Heart left ventricle (tissue), 16 donors: ENCODE results near the gene HTRA3. TPM values are rescaled to one million over a fixed set of nuclear protein-coding genes. Genes with fewer than 3 reads are reported as not detected.
A peak's percentile ranks its signal among the peaks of the same experiment; 100 is the strongest.

Experiments used
- ATAC-seq, 4 donors: fragments of 200-7000 bp; cut with Tn5 transposase; one replicate each; pipeline ENCODE4 v1.9.1; 2020 to 2022; ENCODE audit warnings: moderate library complexity in 4 of 4, mild to moderate bottlenecking in 3 of 4, moderate number of reproducible peaks in 1 of 4
- DNase-seq, 5 donors: peaks; one replicate each; pipeline ENCODE4 v3.0.0-alpha.2; 2020
- H3K27ac ChIP-seq, 12 donors: fragments of 200-600 bp; sonication (generic) in 4 of 12; one replicate each; pipeline versions ENCODE4 v1.5.0 to v1.8.0; 2016 to 2022; ENCODE audit warnings: mild to moderate bottlenecking in 2 of 12
- H3K27me3 ChIP-seq, 9 donors: fragments of 200-600 bp; sonication (generic) in 2 of 9; one replicate each; pipeline versions ENCODE4 v1.5.1 to v1.8.0; 2016 to 2022; ENCODE audit warnings: mild to moderate bottlenecking in 3 of 9
- H3K36me3 ChIP-seq, 9 donors: fragments of 200-600 bp; sonication (generic) in 2 of 9; one replicate each; pipeline versions ENCODE4 v1.5.0 to v1.8.0; 2018 to 2022; ENCODE audit warnings: mild to moderate bottlenecking in 2 of 9
- H3K4me1 ChIP-seq, 12 donors: fragments of 200-600 bp; sonication (generic) in 4 of 12; one replicate each; pipeline versions ENCODE4 v1.5.0 to v1.8.0; 2016 to 2022; ENCODE audit warnings: mild to moderate bottlenecking in 3 of 12
- H3K4me3 ChIP-seq, 12 donors: fragments of 200-600 bp; sonication (generic) in 4 of 12; one replicate each; pipeline versions ENCODE4 v1.5.0 to v1.8.0; 2017 to 2022; ENCODE audit warnings: mild to moderate bottlenecking in 9 of 12, moderate library complexity in 4 of 12
- H3K9me3 ChIP-seq, 12 donors: fragments of 200-600 bp; sonication (generic) in 4 of 12; one replicate each; pipeline versions ENCODE4 v1.5.0 to v1.8.0; 2016 to 2022; ENCODE audit warnings: mild to moderate bottlenecking in 1 of 12
- CTCF ChIP-seq, 12 donors: fragments of 200-600 bp; sonication (generic) in 4 of 12; IDR thresholded peaks; one replicate each; pipeline versions ENCODE4 v1.5.0 to v1.8.0; 2018 to 2022; ENCODE audit warnings: antibody characterized with exemption in 12 of 12, mild to moderate bottlenecking in 5 of 12
- POLR2A ChIP-seq, 2 donors: fragments of 450-650 bp; IDR thresholded peaks; one replicate each; pipeline ENCODE4 v1.6.1; 2017; ENCODE audit warnings: antibody characterized with exemption in 2 of 2, mild to moderate bottlenecking in 2 of 2, moderate library complexity in 2 of 2
- WGBS, 4 donors: extraction: QIAGEN DNeasy Blood & Tissue Kit in 2 of 4; methylation state at CpG; one replicate each; pipeline versions ENCODE4 v1.1.5 to v1.1.7; 2013 to 2018; 5-methylcytosine and 5-hydroxymethylcytosine counted together
- intact Hi-C, 10 donors: fragments of 100-400 bp; cut with DNase I; formaldehyde crosslinking; loops; one replicate each; pipeline versions ENCODE4 v1.11.1 to v1.14.2; 2022
- polyA plus RNA-seq, 2 donors: library from polyadenylated mRNA; stranded (reverse); fragments of 200-250 nt; gene quantifications; one replicate each; pipeline ENCODE4 v1.2.3, GENCODE V29; 2013
- total RNA-seq, 9 donors: library from RNA; depleted of rRNA in 2 of 9; stranded (reverse); fragments of >200 nt in 2 of 9; fragmentation: NEBNext Ultra II Directional in 3 of 9; extraction: Animal tissue kit (Norgen Biotek cat#: 25700) in 3 of 9; gene quantifications; one replicate each; pipeline versions ENCODE4 v1.1.0 to v1.2.4, GENCODE V29; 2016 to 2023
- donor health status: ischemic (EF 13 %, LVEDD 7.1; RV severe dilation, severe dysfunction).
- donor health status: healthy with polysubstance abuse.
- donor health status: DM: no; HTN: yes; CAD: no.
- donor health status: DM: no; HTN: no; CAD: no.
- donor health status: ischemic (EF 25% LVEDD 6.9; RV normal size, moderate dysfunction).
- donor health status: ischemic (EF 25% LVEDD 5.7; RV mildly dilated, moderate dysfunction).
- donor health status: healthy.
- donor health status: DM: yes; HTN: yes; CAD: no.
- donor health status: ischemic (EF 35%, LVEDD 5.7; RV mildly dilated, moderate dysfunction).
- donor health status: nonischemic (EF 11% LVEDD 7.7; RV severe dilation, severe dysfunction).
- donor health status: DM: yes; HTN: yes; CAD: no.
- donor health status: PGD.
- donor health status: ischemic (EF 29% LVEDD 5.4; RV normal size, mild dysfunction).
- donor health status: nonischemic (EF 23%, LVEDD 6.1; RV moderate dilation, normal function).

Gene HTRA3
- total and polyA plus RNA-seq, 11 donors: 26.8 to 84.6 (median 50.1) TPM

GRCh38 chr4:8303485-8304281 is 34.1 kb downstream of the HTRA3 start:
- Histone ChIP-seq H3K4me3 (no peak overlapping the region), H3K27ac (no peak overlapping the region), H3K27me3 (no peaks in the 10 kb centered on the region), H3K36me3 (peaks cover 0 to 24% (median 0%) of the 10 kb centered on the region in 9 donors), H3K9me3 (peaks cover 0 to 12% (median 0%) of the 10 kb centered on the region in 12 donors), H3K4me1 (peaks cover 0 to 26% (median 17%) of the 10 kb centered on the region in 12 donors)
- ATAC-seq: no peak
- intact Hi-C loops: no loop called here
- 81 to 84% (median 83%) methylated on average over 13 of the region's 13 CpGs for WGBS, 4 donors
- DNase-seq: peak in 2 of 5 donors; percentile 15 to 28
- TF ChIP-seq POLR2A (IDR thresholded peaks at IDR 0.05) (no peak), CTCF (IDR thresholded peaks at IDR 0.05) (no peak)

- ATAC-seq: no peak
Measured at GRCh38 chr4:8304827-8305695, 35.5 kb downstream of the HTRA3 start.

GRCh38 chr4:8305851-8306471 is 36.4 kb downstream of the HTRA3 start:
- H3K9me3 ChIP-seq: peaks cover 0 to under 1% (median 0%) of the 10 kb centered on the region in 12 donors
- intact Hi-C loops: loop anchor here in 2 of 10 donors (5.0 kb wide), 1 partner anchor 34 kb away; no protein-coding TSS in a partner anchor
- no peak for TF ChIP-seq POLR2A (IDR thresholded peaks at IDR 0.05)
- TF ChIP-seq CTCF (IDR thresholded peaks at IDR 0.05): peak in 8 of 12 donors; percentile 20 to 45 (median 30)
- WGBS, 4 donors: 52 to 69% (median 64%) methylated on average over 22 to 35 of the region's 35 CpGs
- DNase-seq (peak; percentile 62 to 75 (median 70)), ATAC-seq (peak in 3 of 4 donors; percentile 30 to 59 (median 36))
- peaks cover 0 to 39% (median 30%) of the 10 kb centered on the region in 12 donors for H3K4me1 ChIP-seq
- H3K4me3 ChIP-seq: peak overlapping the region in 1 of 12 donors; percentile 2
- H3K27me3 ChIP-seq: no peaks in the 10 kb centered on the region
- peaks cover 0 to 20% (median 0%) of the 10 kb centered on the region in 9 donors for H3K36me3 ChIP-seq
- H3K27ac ChIP-seq: peak overlapping the region in 5 of 12 donors; percentile 23 to 53 (median 39)

More at GRCh38 chr4:8304827-8305695, 35.5 kb downstream of the HTRA3 start:
- Histone ChIP-seq H3K9me3 (peaks cover 0 to 9% (median 0%) of the 10 kb centered on the region in 12 donors), H3K36me3 (peaks cover 0 to 24% (median 0%) of the 10 kb centered on the region in 9 donors), H3K27ac (peak overlapping the region in 1 of 12 donors; percentile 4), H3K4me1 (peaks cover 0 to 39% (median 30%) of the 10 kb centered on the region in 12 donors), H3K4me3 (no peak overlapping the region), H3K27me3 (no peaks in the 10 kb centered on the region)
- WGBS, 4 donors: 89 to 91% (median 90%) methylated on average over 10 to 14 of the region's 14 CpGs
- TF ChIP-seq CTCF (IDR thresholded peaks at IDR 0.05) (no peak), POLR2A (IDR thresholded peaks at IDR 0.05) (no peak)
- intact Hi-C loops: loop anchor here in 2 of 10 donors (5.0 kb wide), 1 partner anchor 33 kb away; no protein-coding TSS in a partner anchor
- DNase-seq: peak in 3 of 5 donors; percentile 11 to 37 (median 26)
